ENCODE results near the gene KIF3C. TPM values are rescaled to one million over a fixed set of nuclear protein-coding genes. Genes with fewer than 3 reads are reported as not detected.

The KIF3C gene
- total and polyA plus RNA-seq, 2 of the 8 experiments (the other 6 are each of a cell fraction or from before 2014, with no cell fraction given): 13.4 to 58.1 TPM

- Histone ChIP-seq H2BK120ac (replicated peaks; ENCODE audit: low read depth, low read length) (no peak overlapping the region), H3K4me1 (replicated peaks in 1 of 4; ENCODE audit: control insufficient read depth in 3 of 4, insufficient read depth in 4 of 4, low read length in 3 of 4) (peaks cover 0 to 2% (median 0%) of the 10 kb centered on the region in 4 experiments; a peak in 1 of 7 replicates), H3K36me3 (ENCODE audit: control insufficient read depth in 2 of 4, insufficient read depth in 4 of 4, low read length in 3 of 4) (no peaks in the 10 kb centered on the region), H3K14ac (ENCODE audit: insufficient read length) (no peak overlapping the region), H3K79me2 (ENCODE audit: control insufficient read depth in 1 of 2, insufficient read depth in 2 of 2, low read length in 2 of 2) (no peaks in the 10 kb centered on the region), H2BK5ac (ENCODE audit: low read depth, low read length) (no peak overlapping the region), H2AK5ac (ENCODE audit: low read depth, low read length) (no peak overlapping the region), H3K4me2 (ENCODE audit: insufficient read depth in 1 of 2, low read depth in 2 of 2, low read length in 2 of 2) (no peak overlapping the region), H4K8ac (ENCODE audit: extremely low read depth, insufficient read depth, low read length) (no peak overlapping the region), H3K9me3 (ENCODE audit: insufficient read depth in 2 of 2, low read depth in 1 of 2, low read length in 1 of 2) (no peaks in the 10 kb centered on the region), H3K27ac (ENCODE audit: low read depth, low read length) (no peak overlapping the region), H3K18ac (ENCODE audit: extremely low read depth, low read length) (no peak overlapping the region), H3K79me1 (ENCODE audit: low read depth, low read length) (no peaks in the 10 kb centered on the region), H2AFZ (ENCODE audit: low read length) (no peak overlapping the region; the same call in 1 of the 2 replicates), H2BK20ac (ENCODE audit: low read length) (no peak overlapping the region), H3K23me2 (ENCODE audit: low read depth, low read length) (no peaks in the 10 kb centered on the region), H3K23ac (ENCODE audit: insufficient read length) (no peak overlapping the region), H3K27me3 (replicated peaks in 1 of 4; ENCODE audit: control insufficient read depth in 3 of 4, extremely low read depth in 1 of 4, insufficient read depth in 3 of 4, low read length in 3 of 4) (no peaks in the 10 kb centered on the region), H4K91ac (replicated peaks; ENCODE audit: insufficient read length, low read length) (no peak overlapping the region), H3K56ac (replicated peaks; ENCODE audit: insufficient read length, low read depth, low read length) (no peak overlapping the region), H2BK12ac (ENCODE audit: low read depth, low read length) (no peak overlapping the region), H3K9ac (replicated peaks in 1 of 4; ENCODE audit: extremely low read depth in 1 of 4, low read depth in 3 of 4, low read length in 3 of 4) (no peak overlapping the region), H4K20me1 (replicated peaks in 1 of 2; ENCODE audit: control insufficient read depth in 1 of 2, insufficient read depth in 2 of 2, low read length in 2 of 2) (no peaks in the 10 kb centered on the region), H3K4me3 (ENCODE audit: extremely low read depth in 1 of 4, insufficient read depth in 2 of 4, low read depth in 3 of 4, low read length in 4 of 4) (no peak overlapping the region), H4K5ac (ENCODE audit: insufficient read length, low read depth, low read length) (no peak overlapping the region), H2BK15ac (ENCODE audit: low read length) (no peak overlapping the region), H3K4ac (replicated peaks; ENCODE audit: insufficient read length, low read depth, low read length) (no peak overlapping the region)
- DNase-seq (ENCODE audit: low read depth in 1 of 2, low spot score in 2 of 2): no peak
- 83% methylated on average over 1 of the region's 1 CpG; no CpG with 5 or more reads in 1 of the 2 experiments for WGBS, 2 experiments (ENCODE audit: extremely low coverage in 1 of 2, insufficient coverage in 1 of 2, insufficient read length in 1 of 2, insufficient replicate concordance in 2 of 2, low coverage in 1 of 2, low lambda C conversion rate in 2 of 2, missing lambda C conversion rate in 1 of 2)
- CTCF ChIA-PET (ENCODE audit: partially characterized antibody): interaction anchor here (1.0 to 1.3 kb wide), 2 partner anchors 11 to 41 kb away, joined by 3 read pairs; no protein-coding TSS in a partner anchor
- no peak for FAIRE-seq
- POLR2A ChIA-PET (ENCODE audit: partially characterized antibody): interaction anchor here (1.2 kb wide), 1 partner anchor 11 kb away, joined by 3 read pairs; no protein-coding TSS in a partner anchor
- TF ChIP-seq YY1 (IDR thresholded peaks at IDR 0.05; ENCODE audit: low read depth, low read length) (no peak), SP4 (IDR thresholded peaks at IDR 0.05; ENCODE audit: low read length) (no peak), ASH2L (IDR thresholded peaks at IDR 0.05; ENCODE audit: low read length) (no peak)
Measured at GRCh38 chr2:25996844-25997243, 14.5 kb upstream of the KIF3C start.

Measured in H1 (cell line).